Anterior cingulate cortex (tissue), 58 donors: ENCODE results near the gene ARPC5.
A peak's percentile ranks its signal among the peaks of the same experiment; 100 is the strongest.
"Not testable (repeated sequence)": the region's sequence is repeated elsewhere in the genome, so short reads cannot be mapped to it uniquely, and the experiment has no call there.

ENCODE experiments used
- DNase-seq, 58 donors: peaks; one replicate each; lab custom pipeline; 2025; lab: John Stamatoyannopoulos, UW

The ARPC5 gene

GRCh38 chr1:183648042-183648441, 12.5 kb upstream of the ARPC5 start:
- no peak for DNase-seq

DNA sequence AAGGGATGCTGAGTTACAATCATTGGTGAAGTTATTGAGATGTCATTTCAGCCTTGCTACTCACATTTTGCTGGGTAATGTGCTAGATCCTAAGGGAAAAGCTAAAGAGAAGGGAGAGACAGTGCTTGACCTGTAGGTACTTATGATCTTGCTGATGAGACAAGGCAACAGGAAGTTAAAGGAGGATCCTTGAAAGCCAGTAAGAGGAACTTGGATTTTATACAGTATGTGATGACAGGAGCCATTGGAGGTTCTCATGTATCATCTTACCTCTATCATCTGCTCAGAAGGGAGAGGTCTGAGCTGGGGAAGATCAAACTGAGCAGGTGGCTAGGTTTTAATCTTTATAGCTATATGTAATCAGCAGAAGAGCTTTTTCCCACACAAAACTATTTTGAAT, 11.2 kb upstream of the ARPC5 start:
- no peak for DNase-seq

GRCh38 chr1:183645531-183645930, 9.9 kb upstream of the ARPC5 start:
- no peak for DNase-seq

DNA sequence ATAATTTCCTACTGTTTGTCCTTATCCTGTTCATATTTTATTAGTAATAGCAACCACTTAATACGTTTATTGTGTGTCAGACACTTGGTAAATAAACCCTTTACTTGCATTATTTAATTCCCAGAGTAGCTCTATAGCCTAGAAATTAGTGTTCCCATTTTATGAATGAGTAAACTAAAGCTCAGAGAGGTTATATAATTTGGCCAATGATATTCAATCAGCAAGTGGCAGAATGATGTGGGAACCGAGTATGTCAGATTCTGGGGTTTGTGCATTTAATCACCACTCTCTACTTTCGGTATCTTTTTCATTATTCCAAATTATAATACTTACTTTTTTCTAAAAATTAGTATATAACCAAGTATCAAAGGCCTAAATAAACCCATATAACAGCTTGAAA, 6.6 kb upstream of the ARPC5 start:
- no peak for DNase-seq

DNA sequence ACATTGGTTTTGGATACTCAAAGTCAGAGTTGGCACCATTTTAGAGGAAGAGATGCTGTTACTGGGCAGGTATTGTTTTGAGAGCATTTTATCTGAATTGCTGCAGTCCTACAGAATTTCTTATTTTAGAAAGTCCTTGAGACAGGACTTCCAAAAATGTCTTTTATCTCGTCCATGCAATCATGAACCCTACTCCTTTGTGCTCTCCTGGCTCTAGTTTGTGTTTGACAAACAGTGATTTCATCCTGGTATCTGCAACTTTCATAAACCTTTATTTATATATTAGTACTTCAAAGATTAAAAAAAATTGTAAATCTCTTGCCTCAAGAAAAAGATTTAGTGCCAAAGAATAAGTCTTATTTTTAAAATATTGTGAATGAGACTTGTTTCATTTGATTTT, 4.6 kb upstream of the ARPC5 start:
- DNase-seq: no peak

GRCh38 chr1:183638649-183639387, 3.2 kb upstream of the ARPC5 start:
- DNase-seq: no peak

DNA sequence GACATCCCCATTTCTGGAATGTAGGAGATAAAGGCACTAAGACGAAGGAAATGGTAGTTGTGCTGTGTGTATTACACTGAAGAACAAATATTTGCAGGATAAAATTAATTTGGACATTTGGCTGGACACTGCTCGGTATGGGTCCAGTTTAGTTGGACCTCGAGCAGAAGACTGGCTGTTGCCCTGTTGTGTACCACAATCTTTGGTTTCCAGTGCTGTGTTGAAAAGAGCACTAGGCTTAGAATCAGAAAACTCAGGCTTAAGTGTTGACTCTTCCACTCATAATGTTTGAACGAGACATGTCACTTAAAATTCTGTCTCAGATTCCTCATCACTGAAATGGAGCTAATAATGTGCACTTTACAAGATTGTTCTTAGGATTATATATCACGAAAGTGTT, 1.2 kb upstream of the ARPC5 start:
- no peak for DNase-seq

DNA sequence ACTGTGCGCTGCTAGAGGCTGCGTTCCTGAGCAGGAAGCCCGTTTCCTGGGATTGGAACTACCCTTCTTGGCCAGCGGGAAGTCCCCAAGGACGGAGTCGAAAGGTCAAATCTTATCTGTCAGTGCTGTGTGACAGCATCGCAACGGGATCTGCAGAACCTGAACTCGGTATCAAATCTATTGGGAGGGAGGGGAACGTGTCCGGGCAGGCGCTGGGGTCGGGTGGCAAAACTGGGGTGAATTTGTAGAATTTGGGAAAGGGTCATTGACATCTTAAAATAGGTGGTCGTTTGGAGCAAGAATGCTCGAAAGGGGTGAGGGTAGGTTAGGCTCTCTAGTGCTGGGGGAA, 725 bp upstream of the ARPC5 start:
- DNase-seq: no peak

- DNase-seq: peak in 13 of 58 donors; percentile 34 to 68 (median 58)
Measured at GRCh38 chr1:183635099-183635605, 431 bp downstream of the ARPC5 start.

GRCh38 chr1:183634429-183635065, 1.0 kb downstream of the ARPC5 start:
- no peak for DNase-seq

GRCh38 chr1:183633676-183634343, 1.8 kb downstream of the ARPC5 start:
- peak in 3 of 58 donors; percentile 21 to 58 (median 57) for DNase-seq

DNA sequence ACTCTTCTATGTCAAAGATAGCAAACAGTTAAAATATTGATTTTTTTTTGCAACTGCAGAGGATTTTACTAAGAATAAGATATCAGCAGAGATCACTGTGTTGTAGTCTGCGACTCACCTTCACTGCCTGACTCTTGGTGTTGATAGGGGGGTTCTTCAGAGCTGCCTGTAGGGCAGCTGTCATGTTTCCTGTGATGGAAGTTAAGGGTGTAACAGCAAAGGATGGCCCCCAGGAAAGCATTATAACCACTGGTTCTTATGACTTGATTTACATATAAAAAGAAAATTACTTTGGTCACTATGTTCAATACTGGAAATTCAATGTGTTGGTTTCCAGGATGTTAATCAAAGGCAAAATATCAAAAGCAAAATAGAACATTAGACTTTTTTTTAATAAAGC, 2.6 kb downstream of the ARPC5 start:
- no peak for DNase-seq

- no peak for DNase-seq
Measured at GRCh38 chr1:183632114-183632513, 3.5 kb downstream of the ARPC5 start.

DNA sequence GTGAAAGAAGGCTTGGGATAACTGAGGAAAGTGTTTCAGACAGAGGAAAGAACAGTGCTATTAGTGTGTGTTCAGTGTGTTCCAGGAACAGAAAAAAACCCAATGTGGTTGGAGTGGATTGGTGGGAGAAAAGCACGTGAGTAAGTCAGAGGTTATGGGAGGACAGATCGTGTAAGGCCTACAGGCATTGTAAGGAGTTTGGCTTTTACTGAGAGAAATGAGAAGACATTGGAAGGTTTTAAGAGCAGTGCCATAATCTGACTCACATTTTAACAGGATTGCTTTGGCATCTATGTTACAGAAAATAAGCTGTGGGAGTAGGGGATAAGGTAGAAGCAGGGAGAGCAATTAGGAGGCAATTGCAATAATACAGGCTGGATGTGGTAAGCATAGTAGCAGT, 4.8 kb downstream of the ARPC5 start:
- DNase-seq: peak in 6 of 58 donors; percentile 7 to 40 (median 18)

DNA sequence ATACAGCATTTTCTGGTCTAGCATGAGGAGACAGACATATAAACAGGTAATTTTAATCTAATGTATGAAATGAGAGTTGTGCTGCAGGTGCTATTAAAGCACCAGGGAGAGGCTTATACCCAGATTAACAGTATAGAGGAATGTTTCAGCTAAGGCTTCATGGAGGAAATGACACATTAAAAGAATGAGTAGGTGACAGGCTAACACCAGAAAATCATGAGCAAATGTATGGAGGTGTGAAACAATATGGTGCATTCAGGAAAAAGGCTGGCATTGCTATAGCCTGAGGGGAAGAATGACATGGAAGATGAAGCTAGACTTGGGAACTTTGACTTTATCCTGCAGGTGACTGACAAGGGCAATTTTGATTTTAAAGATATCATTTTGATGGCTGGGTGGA, 7.0 kb downstream of the ARPC5 start:
- no peak for DNase-seq

GRCh38 chr1:183626236-183626635, 9.3 kb downstream of the ARPC5 start:
- not testable (repeated sequence) for DNase-seq

- peak in 31 of 58 donors; percentile 6 to 65 (median 34) for DNase-seq
Measured at GRCh38 chr1:183622884-183623785, 12.4 kb downstream of the ARPC5 start.

DNA sequence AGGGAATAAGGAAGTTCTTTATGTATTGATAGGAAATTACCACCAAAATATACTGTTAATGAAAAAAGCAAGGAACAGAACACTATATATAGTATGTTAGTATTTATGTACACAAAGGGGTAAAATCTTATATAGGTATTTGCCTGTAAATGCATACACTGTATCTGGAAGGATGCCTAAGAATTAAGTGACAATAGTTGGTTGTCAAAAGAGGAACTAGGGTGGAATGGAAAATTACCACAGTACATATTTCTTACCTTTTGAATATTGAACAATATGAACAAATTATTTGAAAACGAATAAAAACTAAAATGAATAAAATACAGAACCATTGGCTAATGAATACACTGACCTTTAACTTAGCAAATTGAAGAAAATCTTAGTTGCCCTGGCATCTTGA, 13.6 kb downstream of the ARPC5 start:
- no peak for DNase-seq

DNA sequence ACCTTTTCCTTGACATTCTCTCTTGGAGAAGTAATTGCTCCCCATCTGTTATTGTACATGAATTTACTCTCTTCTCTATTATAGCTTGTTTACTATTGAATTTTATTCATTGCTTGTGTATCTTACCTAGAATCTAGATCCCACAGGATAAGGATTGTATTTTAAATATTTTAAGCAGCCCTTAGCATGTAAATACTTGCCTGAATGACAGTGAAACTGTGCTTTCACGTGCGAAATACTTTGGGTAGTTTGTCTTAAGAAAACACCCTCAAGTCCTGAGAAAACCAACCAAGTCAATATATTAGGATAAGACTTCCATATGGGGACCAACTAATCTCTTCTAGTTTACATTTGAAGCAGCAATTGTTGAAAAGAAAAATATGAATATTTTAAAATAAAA, 15.3 kb downstream of the ARPC5 start:
- no peak for DNase-seq

DNA sequence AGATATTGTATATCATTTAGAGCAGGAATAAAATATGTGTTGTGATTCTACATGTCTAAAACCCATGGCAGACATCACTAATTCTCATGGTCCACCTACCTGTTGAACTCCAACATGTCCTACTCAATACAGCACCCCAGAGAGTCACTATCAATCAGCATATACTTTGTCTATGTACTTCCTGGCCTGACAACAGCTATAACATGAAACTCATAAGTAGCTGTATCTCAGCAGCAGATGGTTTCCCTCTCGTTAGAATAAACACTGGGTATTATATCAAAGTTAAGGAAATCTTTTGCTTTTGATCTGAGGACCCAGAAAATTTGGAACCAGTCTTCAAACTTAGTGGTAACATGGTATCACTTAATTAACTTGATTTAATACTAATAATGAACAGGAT, 15.8 kb downstream of the ARPC5 start:
- no peak for DNase-seq

GRCh38 chr1:183618202-183618601, 17.4 kb downstream of the ARPC5 start:
- DNase-seq: not testable (repeated sequence)
